ENCODE results near the gene ERN1.

Gene ERN1

GRCh38 chr17:64152428-64153125 lies 22.6 kb upstream of the ERN1 start:
- Histone ChIP-seq H3K27ac (ENCODE audit: low read length) (no peak overlapping the region), H3K9me3 (ENCODE audit: insufficient read depth, low read length, severe bottlenecking) (no peaks in the 10 kb centered on the region), H3K9ac (ENCODE audit: low read depth, low read length) (no peak overlapping the region), H3K36me3 (ENCODE audit: insufficient read depth, low read length) (peaks cover 30% of the 10 kb centered on the region), H3K4me1 (ENCODE audit: insufficient read depth, low read length) (no peaks in the 10 kb centered on the region), H3K4me2 (ENCODE audit: insufficient read depth, low read length) (no peak overlapping the region), H3K27me3 (ENCODE audit: insufficient read depth, low read length, poor library complexity) (no peaks in the 10 kb centered on the region), H4K20me1 (ENCODE audit: insufficient read depth, low read length) (no peaks in the 10 kb centered on the region), H3K4me3 (ENCODE audit: low read depth in 1 of 2, low read length in 2 of 2) (no peak overlapping the region), H3K79me2 (ENCODE audit: insufficient read depth, low read length) (no peaks in the 10 kb centered on the region), H2AFZ (ENCODE audit: low read depth, low read length) (no peak overlapping the region)
- no peak for TF ChIP-seq CTCF (IDR thresholded peaks at IDR 0.05; ENCODE audit: borderline replicate concordance, extremely low read depth, low read length, poor library complexity, severe bottlenecking)
- no peak for TF ChIP-seq EZH2 (IDR thresholded peaks at IDR 0.05; ENCODE audit: borderline replicate concordance, low read depth, low read length, severe bottlenecking)
- no peak for ATAC-seq (ENCODE audit: insufficient read depth, low read depth)
- DNase-seq, result no peak

- no peak overlapping the region for H3K4me3 ChIP-seq (ENCODE audit: low read depth in 1 of 2, low read length in 2 of 2)
- no peak overlapping the region for H3K4me2 ChIP-seq (ENCODE audit: insufficient read depth, low read length)
- no peaks in the 10 kb centered on the region for H3K9me3 ChIP-seq (ENCODE audit: insufficient read depth, low read length, severe bottlenecking)
- no peak overlapping the region for H2AFZ ChIP-seq (ENCODE audit: low read depth, low read length)
- DNase-seq, result no peak
- peaks cover 12% of the 10 kb centered on the region for H3K4me1 ChIP-seq (ENCODE audit: insufficient read depth, low read length)
- no peak for ATAC-seq (ENCODE audit: insufficient read depth, low read depth)
- H3K9ac ChIP-seq (ENCODE audit: low read depth, low read length), result no peak overlapping the region
- peaks cover 45% of the 10 kb centered on the region for H3K36me3 ChIP-seq (ENCODE audit: insufficient read depth, low read length)
- H3K79me2 ChIP-seq (ENCODE audit: insufficient read depth, low read length), result peaks cover 15% of the 10 kb centered on the region
- H4K20me1 ChIP-seq (ENCODE audit: insufficient read depth, low read length), result 0 out of 2 replicates have a peak, but pooled peaks cover 5% of the 10 kb centered on the region
- TF ChIP-seq EZH2 (IDR thresholded peaks at IDR 0.05; ENCODE audit: borderline replicate concordance, low read depth, low read length, severe bottlenecking) (no peak), CTCF (IDR thresholded peaks at IDR 0.05; ENCODE audit: borderline replicate concordance, extremely low read depth, low read length, poor library complexity, severe bottlenecking) (no peak)
- no peak overlapping the region for H3K27ac ChIP-seq (ENCODE audit: low read length)
- no peaks in the 10 kb centered on the region for H3K27me3 ChIP-seq (ENCODE audit: insufficient read depth, low read length, poor library complexity)
Measured at GRCh38 chr17:64151016-64151368, 21.0 kb upstream of the ERN1 start.

GRCh38 chr17:64150237-64151015 lies 20.5 kb upstream of the ERN1 start:
- Histone ChIP-seq H3K27ac (ENCODE audit: low read length) (no peak overlapping the region), H2AFZ (ENCODE audit: low read depth, low read length) (no peak overlapping the region), H3K79me2 (ENCODE audit: insufficient read depth, low read length) (peaks cover 17% of the 10 kb centered on the region), H3K4me1 (ENCODE audit: insufficient read depth, low read length) (peaks cover 12% of the 10 kb centered on the region), H3K36me3 (ENCODE audit: insufficient read depth, low read length) (peaks cover 45% of the 10 kb centered on the region), H3K9ac (ENCODE audit: low read depth, low read length) (no peak overlapping the region), H3K9me3 (ENCODE audit: insufficient read depth, low read length, severe bottlenecking) (no peaks in the 10 kb centered on the region), H3K4me2 (ENCODE audit: insufficient read depth, low read length) (no peak overlapping the region), H3K4me3 (ENCODE audit: low read depth in 1 of 2, low read length in 2 of 2) (no peak overlapping the region), H4K20me1 (ENCODE audit: insufficient read depth, low read length) (0 out of 2 replicates have a peak, but pooled peaks cover 5% of the 10 kb centered on the region), H3K27me3 (ENCODE audit: insufficient read depth, low read length, poor library complexity) (no peaks in the 10 kb centered on the region)
- TF ChIP-seq EZH2 (IDR thresholded peaks at IDR 0.05; ENCODE audit: borderline replicate concordance, low read depth, low read length, severe bottlenecking), result no peak
- TF ChIP-seq CTCF (IDR thresholded peaks at IDR 0.05; ENCODE audit: borderline replicate concordance, extremely low read depth, low read length, poor library complexity, severe bottlenecking), result no peak
- ATAC-seq (ENCODE audit: insufficient read depth, low read depth), result no peak
- no peak for DNase-seq

Measured in DND-41 (cell line).